ENCODE measurements around the gene MSRB3. TPM values are rescaled to one million over a fixed set of nuclear protein-coding genes. Genes with fewer than 3 reads are reported as not detected.

MSRB3 gene
- total and polyA plus RNA-seq, 10 of the 15 experiments (the other 5 are each of a cell fraction or from before 2014, with no cell fraction given): 0.07 to 2.7 (median 1.3) TPM

DNA sequence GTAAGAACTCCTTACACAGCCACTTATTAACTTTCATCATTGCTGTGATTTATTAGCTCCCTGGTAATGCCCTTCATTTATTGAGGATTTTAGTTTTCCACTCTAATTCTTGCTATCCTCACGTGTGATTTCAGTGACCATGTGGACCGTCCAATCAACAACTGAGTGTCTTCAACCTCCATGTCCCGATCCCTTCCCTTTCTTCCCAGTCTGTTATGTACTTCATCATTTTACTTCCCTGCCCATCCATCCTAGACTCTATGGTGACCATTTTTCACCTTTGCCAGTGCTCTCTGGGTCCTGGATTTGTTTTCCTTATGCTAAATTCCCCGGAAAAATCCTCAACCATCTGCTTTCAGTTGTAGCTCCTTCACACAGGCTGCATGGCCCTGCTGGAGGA, 111.0 kb downstream of the MSRB3 start:
- intact Hi-C loops (cut with micrococcal nuclease; ENCODE audit: unreplicated experiment): no loop called here
- RAD21 ChIA-PET (ENCODE audit: unreplicated experiment): no interaction called here
- 12% methylated on average over 4 of the region's 4 CpGs for WGBS (ENCODE audit: insufficient coverage, insufficient replicate concordance, low lambda C conversion rate, missing lambda C conversion rate)
- POLR2A ChIA-PET: no interaction called here
- Histone ChIP-seq H3K9ac (ENCODE audit: control insufficient read depth, insufficient read depth, low read length) (no peak overlapping the region), H3K9me3 (replicated peaks; ENCODE audit: control insufficient read depth, insufficient read depth, low read length) (no peaks in the 10 kb centered on the region; the same call in 2 of the 3 replicates), H3K4me2 (ENCODE audit: control insufficient read depth, insufficient read depth) (no peak overlapping the region), H2AFZ (ENCODE audit: control insufficient read depth, low read depth, low read length) (no peak overlapping the region), H3K27me3 (replicated peaks in 1 of 2; ENCODE audit: control insufficient read depth in 2 of 2, insufficient read depth in 2 of 2, low read length in 1 of 2) (no peaks in the 10 kb centered on the region), H3K27ac (ENCODE audit: control insufficient read depth, insufficient read depth) (no peak overlapping the region), H3K4me3 (no peak overlapping the region), H3K4me1 (ENCODE audit: control insufficient read depth, insufficient read depth, low read length) (no peaks in the 10 kb centered on the region), H3K79me2 (ENCODE audit: control insufficient read depth, insufficient read depth, low read length) (no peaks in the 10 kb centered on the region), H3K36me3 (ENCODE audit: control insufficient read depth in 2 of 2, insufficient read depth in 2 of 2, low read length in 1 of 2) (no peaks in the 10 kb centered on the region), H4K20me1 (ENCODE audit: control insufficient read depth, insufficient read depth) (no peaks in the 10 kb centered on the region)
- TF ChIP-seq, protein P1, sequence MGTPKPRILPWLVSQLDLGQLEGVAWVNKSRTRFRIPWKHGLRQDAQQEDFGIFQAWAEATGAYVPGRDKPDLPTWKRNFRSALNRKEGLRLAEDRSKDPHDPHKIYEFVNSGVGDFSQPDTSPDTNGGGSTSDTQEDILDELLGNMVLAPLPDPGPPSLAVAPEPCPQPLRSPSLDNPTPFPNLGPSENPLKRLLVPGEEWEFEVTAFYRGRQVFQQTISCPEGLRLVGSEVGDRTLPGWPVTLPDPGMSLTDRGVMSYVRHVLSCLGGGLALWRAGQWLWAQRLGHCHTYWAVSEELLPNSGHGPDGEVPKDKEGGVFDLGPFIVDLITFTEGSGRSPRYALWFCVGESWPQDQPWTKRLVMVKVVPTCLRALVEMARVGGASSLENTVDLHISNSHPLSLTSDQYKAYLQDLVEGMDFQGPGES (IDR thresholded peaks at IDR 0.05): no peak
- TF ChIP-seq MEF2A (IDR thresholded peaks at IDR 0.05; ENCODE audit: insufficient read depth, low read depth, low read length) (no peak), BHLHE40 (IDR thresholded peaks at IDR 0.05; ENCODE audit: borderline replicate concordance in 1 of 2, low read depth in 2 of 2, low read length in 1 of 2) (no peak), GATAD2B (conservative IDR thresholded peaks at IDR 0.05; ENCODE audit: low read depth) (no peak), NBN (IDR thresholded peaks at IDR 0.05) (no peak), PAX8 (IDR thresholded peaks at IDR 0.05) (no peak), TCF3 (IDR thresholded peaks at IDR 0.05; ENCODE audit: borderline replicate concordance, insufficient read depth, low read depth, low read length) (no peak), ASH2L (IDR thresholded peaks at IDR 0.05; ENCODE audit: borderline replicate concordance, low read depth) (no peak)
- TF ChIP-seq, protein P2, sequence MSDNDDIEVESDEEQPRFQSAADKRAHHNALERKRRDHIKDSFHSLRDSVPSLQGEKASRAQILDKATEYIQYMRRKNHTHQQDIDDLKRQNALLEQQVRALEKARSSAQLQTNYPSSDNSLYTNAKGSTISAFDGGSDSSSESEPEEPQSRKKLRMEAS (IDR thresholded peaks at IDR 0.05; ENCODE audit: low read depth, low read length): no peak
- TF ChIP-seq, protein P3, sequence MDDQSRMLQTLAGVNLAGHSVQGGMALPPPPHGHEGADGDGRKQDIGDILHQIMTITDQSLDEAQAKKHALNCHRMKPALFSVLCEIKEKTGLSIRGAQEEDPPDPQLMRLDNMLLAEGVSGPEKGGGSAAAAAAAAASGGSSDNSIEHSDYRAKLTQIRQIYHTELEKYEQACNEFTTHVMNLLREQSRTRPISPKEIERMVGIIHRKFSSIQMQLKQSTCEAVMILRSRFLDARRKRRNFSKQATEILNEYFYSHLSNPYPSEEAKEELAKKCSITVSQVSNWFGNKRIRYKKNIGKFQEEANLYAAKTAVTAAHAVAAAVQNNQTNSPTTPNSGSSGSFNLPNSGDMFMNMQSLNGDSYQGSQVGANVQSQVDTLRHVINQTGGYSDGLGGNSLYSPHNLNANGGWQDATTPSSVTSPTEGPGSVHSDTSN (IDR thresholded peaks at IDR 0.05; ENCODE audit: insufficient replicate concordance, low read depth, low read length): no peak
- TF ChIP-seq, protein P4, sequence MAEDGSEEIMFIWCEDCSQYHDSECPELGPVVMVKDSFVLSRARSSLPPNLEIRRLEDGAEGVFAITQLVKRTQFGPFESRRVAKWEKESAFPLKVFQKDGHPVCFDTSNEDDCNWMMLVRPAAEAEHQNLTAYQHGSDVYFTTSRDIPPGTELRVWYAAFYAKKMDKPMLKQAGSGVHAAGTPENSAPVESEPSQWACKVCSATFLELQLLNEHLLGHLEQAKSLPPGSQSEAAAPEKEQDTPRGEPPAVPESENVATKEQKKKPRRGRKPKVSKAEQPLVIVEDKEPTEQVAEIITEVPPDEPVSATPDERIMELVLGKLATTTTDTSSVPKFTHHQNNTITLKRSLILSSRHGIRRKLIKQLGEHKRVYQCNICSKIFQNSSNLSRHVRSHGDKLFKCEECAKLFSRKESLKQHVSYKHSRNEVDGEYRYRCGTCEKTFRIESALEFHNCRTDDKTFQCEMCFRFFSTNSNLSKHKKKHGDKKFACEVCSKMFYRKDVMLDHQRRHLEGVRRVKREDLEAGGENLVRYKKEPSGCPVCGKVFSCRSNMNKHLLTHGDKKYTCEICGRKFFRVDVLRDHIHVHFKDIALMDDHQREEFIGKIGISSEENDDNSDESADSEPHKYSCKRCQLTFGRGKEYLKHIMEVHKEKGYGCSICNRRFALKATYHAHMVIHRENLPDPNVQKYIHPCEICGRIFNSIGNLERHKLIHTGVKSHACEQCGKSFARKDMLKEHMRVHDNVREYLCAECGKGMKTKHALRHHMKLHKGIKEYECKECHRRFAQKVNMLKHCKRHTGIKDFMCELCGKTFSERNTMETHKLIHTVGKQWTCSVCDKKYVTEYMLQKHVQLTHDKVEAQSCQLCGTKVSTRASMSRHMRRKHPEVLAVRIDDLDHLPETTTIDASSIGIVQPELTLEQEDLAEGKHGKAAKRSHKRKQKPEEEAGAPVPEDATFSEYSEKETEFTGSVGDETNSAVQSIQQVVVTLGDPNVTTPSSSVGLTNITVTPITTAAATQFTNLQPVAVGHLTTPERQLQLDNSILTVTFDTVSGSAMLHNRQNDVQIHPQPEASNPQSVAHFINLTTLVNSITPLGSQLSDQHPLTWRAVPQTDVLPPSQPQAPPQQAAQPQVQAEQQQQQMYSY (CRISPR knock-in tag; IDR thresholded peaks at IDR 0.05): no peak
- SMC1A ChIA-PET (ENCODE audit: uncharacterized antibody, unreplicated experiment): interaction anchor here (0.6 to 1.0 kb wide), 2 partner anchors 16 to 80 kb away, joined by 3 read pairs; no protein-coding TSS in a partner anchor
- in situ Hi-C loops (cut with MboI): no loop called here
- BruUV-seq (replicated peaks): no TSS peak
- ATAC-seq: no peak
- no peak for FAIRE-seq
- no peak for DNase-seq (ENCODE audit: low read depth, low spot score)
- CTCF ChIA-PET: interaction anchor here (1.2 kb wide), 1 partner anchor 175 kb away, joined by 3 read pairs; no protein-coding TSS in a partner anchor

Measured in GM12878 (cell line).